Heart left ventricle (tissue), 16 donors: Measurements from ENCODE around the gene ATAD1. TPM values are rescaled to one million over a fixed set of nuclear protein-coding genes. Genes with fewer than 3 reads are reported as not detected.

Source experiments
- ATAC-seq, 4 donors: fragments of 200-7000 bp; cut with Tn5 transposase; one replicate each; pipeline ENCODE4 v1.9.1; 2020 to 2022; ENCODE audit warnings: moderate library complexity in 4 of 4, mild to moderate bottlenecking in 3 of 4, moderate number of reproducible peaks in 1 of 4
- DNase-seq, 5 donors: peaks; one replicate each; pipeline ENCODE4 v3.0.0-alpha.2; 2020
- H3K27ac ChIP-seq, 12 donors: fragments of 200-600 bp; sonication (generic) in 4 of 12; one replicate each; pipeline versions ENCODE4 v1.5.0 to v1.8.0; 2016 to 2022; ENCODE audit warnings: mild to moderate bottlenecking in 2 of 12
- H3K27me3 ChIP-seq, 9 donors: fragments of 200-600 bp; sonication (generic) in 2 of 9; one replicate each; pipeline versions ENCODE4 v1.5.1 to v1.8.0; 2016 to 2022; ENCODE audit warnings: mild to moderate bottlenecking in 3 of 9
- H3K36me3 ChIP-seq, 9 donors: fragments of 200-600 bp; sonication (generic) in 2 of 9; one replicate each; pipeline versions ENCODE4 v1.5.0 to v1.8.0; 2018 to 2022; ENCODE audit warnings: mild to moderate bottlenecking in 2 of 9
- H3K4me1 ChIP-seq, 12 donors: fragments of 200-600 bp; sonication (generic) in 4 of 12; one replicate each; pipeline versions ENCODE4 v1.5.0 to v1.8.0; 2016 to 2022; ENCODE audit warnings: mild to moderate bottlenecking in 3 of 12
- H3K4me3 ChIP-seq, 12 donors: fragments of 200-600 bp; sonication (generic) in 4 of 12; one replicate each; pipeline versions ENCODE4 v1.5.0 to v1.8.0; 2017 to 2022; ENCODE audit warnings: mild to moderate bottlenecking in 9 of 12, moderate library complexity in 4 of 12
- H3K9me3 ChIP-seq, 12 donors: fragments of 200-600 bp; sonication (generic) in 4 of 12; one replicate each; pipeline versions ENCODE4 v1.5.0 to v1.8.0; 2016 to 2022; ENCODE audit warnings: mild to moderate bottlenecking in 1 of 12
- POLR2A ChIP-seq, 2 donors: fragments of 450-650 bp; IDR thresholded peaks; one replicate each; pipeline ENCODE4 v1.6.1; 2017; ENCODE audit warnings: antibody characterized with exemption in 2 of 2, mild to moderate bottlenecking in 2 of 2, moderate library complexity in 2 of 2
- WGBS, 4 donors: extraction: QIAGEN DNeasy Blood & Tissue Kit in 2 of 4; methylation state at CpG; one replicate each; pipeline versions ENCODE4 v1.1.5 to v1.1.7; 2013 to 2018; 5-methylcytosine and 5-hydroxymethylcytosine counted together
- intact Hi-C, 10 donors: fragments of 100-400 bp; cut with DNase I; formaldehyde crosslinking; loops; one replicate each; pipeline versions ENCODE4 v1.11.1 to v1.14.2; 2022
- polyA plus RNA-seq, 2 donors: library from polyadenylated mRNA; stranded (reverse); fragments of 200-250 nt; gene quantifications; one replicate each; pipeline ENCODE4 v1.2.3, GENCODE V29; 2013
- total RNA-seq, 9 donors: library from RNA; depleted of rRNA in 2 of 9; stranded (reverse); fragments of >200 nt in 2 of 9; fragmentation: NEBNext Ultra II Directional in 3 of 9; extraction: Animal tissue kit (Norgen Biotek cat#: 25700) in 3 of 9; gene quantifications; one replicate each; pipeline versions ENCODE4 v1.1.0 to v1.2.4, GENCODE V29; 2016 to 2023
- TF ChIP-seq, protein P1 (sequence below), 12 donors: fragments of 200-600 bp; sonication (generic) in 4 of 12; IDR thresholded peaks; one replicate each; pipeline versions ENCODE4 v1.5.0 to v1.8.0; 2018 to 2022; ENCODE audit warnings: antibody characterized with exemption in 12 of 12, mild to moderate bottlenecking in 5 of 12
- donor health status: ischemic (EF 13 %, LVEDD 7.1; RV severe dilation, severe dysfunction).
- donor health status: healthy with polysubstance abuse.
- donor health status: DM: no; HTN: yes; CAD: no.
- donor health status: DM: no; HTN: no; CAD: no.
- donor health status: ischemic (EF 25% LVEDD 6.9; RV normal size, moderate dysfunction).
- donor health status: ischemic (EF 25% LVEDD 5.7; RV mildly dilated, moderate dysfunction).
- donor health status: healthy.
- donor health status: DM: yes; HTN: yes; CAD: no.
- donor health status: ischemic (EF 35%, LVEDD 5.7; RV mildly dilated, moderate dysfunction).
- donor health status: nonischemic (EF 11% LVEDD 7.7; RV severe dilation, severe dysfunction).
- donor health status: DM: yes; HTN: yes; CAD: no.
- donor health status: PGD.
- donor health status: ischemic (EF 29% LVEDD 5.4; RV normal size, mild dysfunction).
- donor health status: nonischemic (EF 23%, LVEDD 6.1; RV moderate dilation, normal function).

Gene ATAD1
- total and polyA plus RNA-seq, 11 donors = 17.5 to 115 (median 80.8) TPM

DNA sequence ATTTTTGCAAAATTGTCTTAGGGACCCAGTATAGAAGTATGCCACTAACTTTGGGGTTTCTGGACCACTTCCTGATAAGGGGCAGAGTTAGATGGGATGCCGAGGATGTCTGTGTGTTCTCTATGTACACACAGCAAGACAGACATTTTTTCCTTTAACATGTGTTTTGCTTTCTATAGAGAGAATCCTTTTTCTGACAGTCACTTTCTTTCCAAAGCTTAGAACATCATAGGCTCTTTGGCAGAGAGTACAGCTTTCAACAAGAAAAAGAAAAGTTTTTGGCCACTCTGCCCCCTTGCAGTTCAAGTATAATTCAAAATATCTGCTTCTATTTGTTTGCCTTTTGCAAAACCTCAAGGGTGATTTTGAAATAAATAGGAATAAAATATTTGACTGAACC, 114.3 kb downstream of the ATAD1 start:
- ATAC-seq = no peak
- H3K9me3 ChIP-seq = no peaks in the 10 kb centered on the region
- no peak overlapping the region for H3K4me3 ChIP-seq
- no peak for DNase-seq
- H3K4me1 ChIP-seq = no peaks in the 10 kb centered on the region
- 56 to 89% (median 67%) methylated on average over 1 of the region's 1 CpG for WGBS, 4 donors
- H3K27me3 ChIP-seq = no peaks in the 10 kb centered on the region
- TF ChIP-seq POLR2A (IDR thresholded peaks at IDR 0.05) = no peak
- TF ChIP-seq, protein P1, sequence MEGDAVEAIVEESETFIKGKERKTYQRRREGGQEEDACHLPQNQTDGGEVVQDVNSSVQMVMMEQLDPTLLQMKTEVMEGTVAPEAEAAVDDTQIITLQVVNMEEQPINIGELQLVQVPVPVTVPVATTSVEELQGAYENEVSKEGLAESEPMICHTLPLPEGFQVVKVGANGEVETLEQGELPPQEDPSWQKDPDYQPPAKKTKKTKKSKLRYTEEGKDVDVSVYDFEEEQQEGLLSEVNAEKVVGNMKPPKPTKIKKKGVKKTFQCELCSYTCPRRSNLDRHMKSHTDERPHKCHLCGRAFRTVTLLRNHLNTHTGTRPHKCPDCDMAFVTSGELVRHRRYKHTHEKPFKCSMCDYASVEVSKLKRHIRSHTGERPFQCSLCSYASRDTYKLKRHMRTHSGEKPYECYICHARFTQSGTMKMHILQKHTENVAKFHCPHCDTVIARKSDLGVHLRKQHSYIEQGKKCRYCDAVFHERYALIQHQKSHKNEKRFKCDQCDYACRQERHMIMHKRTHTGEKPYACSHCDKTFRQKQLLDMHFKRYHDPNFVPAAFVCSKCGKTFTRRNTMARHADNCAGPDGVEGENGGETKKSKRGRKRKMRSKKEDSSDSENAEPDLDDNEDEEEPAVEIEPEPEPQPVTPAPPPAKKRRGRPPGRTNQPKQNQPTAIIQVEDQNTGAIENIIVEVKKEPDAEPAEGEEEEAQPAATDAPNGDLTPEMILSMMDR (IDR thresholded peaks at IDR 0.05) = no peak
- no peaks in the 10 kb centered on the region for H3K36me3 ChIP-seq
- H3K27ac ChIP-seq = no peak overlapping the region
- intact Hi-C loops = no loop called here

DNA sequence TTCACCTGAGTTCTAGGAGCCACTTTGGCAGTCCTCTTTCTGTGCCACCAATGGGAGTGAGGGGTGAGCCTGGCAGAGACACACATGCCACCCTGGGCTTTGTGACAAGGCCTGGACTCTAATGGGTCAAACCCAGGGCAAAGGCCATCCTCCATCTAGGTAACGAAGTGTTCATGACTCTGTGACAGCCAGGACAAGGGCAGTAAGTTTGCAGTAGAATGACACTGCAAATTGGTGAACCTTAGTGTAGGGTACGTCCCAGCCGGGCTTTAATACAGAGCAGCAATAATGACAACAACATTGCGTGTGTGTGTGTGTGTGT, 115.1 kb downstream of the ATAD1 start:
- intact Hi-C loops = no loop called here
- Histone ChIP-seq H3K27me3 (no peaks in the 10 kb centered on the region), H3K9me3 (no peaks in the 10 kb centered on the region), H3K4me3 (no peak overlapping the region), H3K27ac (no peak overlapping the region), H3K4me1 (no peaks in the 10 kb centered on the region), H3K36me3 (no peaks in the 10 kb centered on the region)
- no peak for ATAC-seq
- no peak for DNase-seq
- TF ChIP-seq POLR2A (IDR thresholded peaks at IDR 0.05) = no peak
- TF ChIP-seq, protein P1 (IDR thresholded peaks at IDR 0.05) = no peak
- 90 to 100% (median 96%) methylated on average over 4 of the region's 4 CpGs for whole genome bisulfite sequencing, 4 donors

DNA sequence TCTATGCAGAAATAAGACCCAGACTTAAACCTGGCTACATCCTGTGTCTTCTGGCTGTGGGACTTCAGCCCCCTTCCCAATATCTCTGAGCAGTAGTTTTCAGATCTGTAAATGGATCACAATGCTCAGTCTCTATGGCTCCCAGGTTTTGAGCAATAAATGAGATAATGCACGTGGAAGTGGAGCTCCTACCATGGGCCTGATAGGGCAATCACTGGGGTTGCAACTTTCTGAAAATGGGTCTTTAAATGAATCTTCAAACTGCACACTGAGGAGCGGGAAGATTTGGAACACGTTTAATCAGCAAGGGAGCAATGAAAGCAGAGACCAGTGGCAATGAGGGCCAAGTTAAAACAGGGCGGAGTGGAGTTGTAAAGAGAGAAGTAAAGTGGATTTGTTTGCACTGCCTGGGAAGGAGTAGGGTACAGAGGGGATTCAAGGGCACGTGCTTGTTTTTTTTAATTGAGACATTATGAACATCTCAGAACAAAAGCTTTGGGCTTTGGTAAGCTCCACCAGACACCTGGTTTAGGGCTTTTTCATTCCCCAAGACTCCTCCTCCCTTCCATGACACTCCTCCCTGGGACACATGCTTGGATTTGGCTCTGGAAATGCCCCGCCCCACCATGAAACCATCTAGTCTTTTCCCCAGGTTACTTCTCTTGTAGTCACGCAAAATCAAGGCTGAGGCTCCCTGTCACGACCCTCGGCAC, 115.6 kb downstream of the ATAD1 start:
- WGBS, 4 donors = 81 to 86% (median 83%) methylated on average over 9 of the region's 9 CpGs
- intact Hi-C loops = no loop called here

More for the DNA sequence above, 115.6 kb downstream of the ATAD1 start:
- Histone ChIP-seq H3K36me3 (no peaks in the 10 kb centered on the region), H3K27me3 (no peaks in the 10 kb centered on the region), H3K4me1 (no peaks in the 10 kb centered on the region), H3K9me3 (no peaks in the 10 kb centered on the region), H3K27ac (no peak overlapping the region), H3K4me3 (no peak overlapping the region)
- no peak for ATAC-seq
- TF ChIP-seq, protein P1 (IDR thresholded peaks at IDR 0.05) = no peak
- no peak for TF ChIP-seq POLR2A (IDR thresholded peaks at IDR 0.05)
- DNase-seq = no peak

Other genes with a start within 250 kb of the ATAD1 start
- gene PAPSS2, start 158.3 kb downstream of the ATAD1 start, total RNA-seq = 10 to 100 TPM in 3 of 9 donors, 1 to 10 TPM in 6; 3.1 to 32.6 (median 9.0) TPM
- 1 to 10 TPM; 1.9 to 5.8 TPM for gene PAPSS2, start 158.3 kb downstream of the ATAD1 start, polyA plus RNA-seq
- under 1 TPM; 0.13 to 0.57 (median 0.43) TPM for gene KLLN, start 45.3 kb upstream of the ATAD1 start, total RNA-seq
- under 1 TPM; 0.19 to 0.26 TPM for gene KLLN, start 45.3 kb upstream of the ATAD1 start, polyA plus RNA-seq
- gene PTEN, start 45.4 kb upstream of the ATAD1 start, total RNA-seq = 10 to 100 TPM; 47.5 to 77.7 (median 60.3) TPM
- 10 to 100 TPM; 20.1 to 33.1 TPM for gene PTEN, start 45.4 kb upstream of the ATAD1 start, polyA plus RNA-seq